ENCODE measurements around the gene OR2L13. TPM values are rescaled to one million over a fixed set of nuclear protein-coding genes. Genes with fewer than 3 reads are reported as not detected.

OR2L13 gene
- total RNA-seq, 2 experiments from 2014 or later: not detected

DNA sequence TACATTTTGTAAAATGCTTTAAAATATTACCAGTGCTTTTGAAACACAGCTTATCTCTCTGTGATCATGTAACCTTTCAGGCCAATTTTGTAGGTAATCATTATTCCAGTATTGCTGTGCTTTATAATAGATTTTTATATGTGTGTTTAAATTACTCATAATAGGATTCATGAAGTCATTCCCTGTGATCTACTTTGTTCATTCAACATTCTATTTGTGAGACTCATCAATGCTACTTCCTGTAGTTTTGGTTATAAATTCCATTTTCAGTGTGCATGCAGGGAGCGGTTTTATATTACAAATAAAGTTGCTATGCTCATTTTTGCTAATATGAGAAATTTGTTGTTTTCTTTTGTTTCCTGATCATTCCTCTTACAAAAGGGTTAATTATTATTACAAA, 45.9 kb downstream of the OR2L13 start:
- Mint-ChIP-seq H3K4me1 (no peaks in the 10 kb centered on the region), H3K27ac (no peak overlapping the region), H3K9me3 (ENCODE audit: low read depth) (peaks cover 5% of the 10 kb centered on the region), H3K36me3 (no peaks in the 10 kb centered on the region), H3K4me3 (no peak overlapping the region), H3K27me3 (no peaks in the 10 kb centered on the region)
- CTCF ChIA-PET: no interaction called here
- ATAC-seq (no peak), DNase-seq (no peak)

- DNase-seq (no peak), ATAC-seq (no peak)
- no peaks in the 10 kb centered on the region for H3K36me3 Mint-ChIP-seq
- no peak overlapping the region for H3K4me3 Mint-ChIP-seq
- peaks cover 8% of the 10 kb centered on the region for H3K9me3 Mint-ChIP-seq (ENCODE audit: low read depth)
- CTCF ChIA-PET: no interaction called here
- no peaks in the 10 kb centered on the region for H3K27me3 Mint-ChIP-seq
- H3K27ac Mint-ChIP-seq: no peak overlapping the region
- no peaks in the 10 kb centered on the region for H3K4me1 Mint-ChIP-seq
Observed at GRCh38 chr1:248143311-248143710, 48.3 kb downstream of the OR2L13 start.

DNA sequence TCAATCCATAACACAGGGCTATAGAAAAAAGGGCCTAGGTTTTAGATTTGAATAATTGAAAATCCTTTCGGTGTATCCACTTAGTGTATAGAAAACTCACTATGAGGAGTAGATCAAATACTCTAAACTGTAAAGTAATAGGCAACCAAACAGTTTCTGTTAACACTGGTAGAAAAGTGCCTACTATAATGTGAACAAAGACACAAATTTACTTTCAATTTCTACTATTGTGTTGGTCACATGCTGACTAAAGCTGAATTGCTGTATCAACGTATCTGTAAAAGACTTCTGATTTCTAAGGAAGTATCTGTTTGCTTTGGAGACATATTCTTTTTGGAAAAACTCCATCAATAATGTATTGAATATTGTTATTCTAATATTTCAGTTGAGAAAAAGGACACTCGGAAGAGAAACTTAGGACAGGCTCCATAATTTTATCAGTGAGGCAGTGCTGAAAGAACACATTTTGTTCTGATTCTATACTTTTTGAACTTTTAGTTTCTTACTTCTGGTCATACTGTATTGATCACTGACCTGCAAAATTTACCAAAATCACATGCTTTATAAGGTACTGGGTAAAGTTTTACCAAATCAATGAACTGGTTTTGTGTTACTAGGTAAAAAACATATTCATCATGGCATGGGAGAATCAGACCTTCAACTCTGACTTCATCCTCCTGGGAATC, 49.7 kb downstream of the OR2L13 start, which contains the start of gene OR2M5:
OR2M5 (plus strand) TSS at position 636 of the 686 bp plus-strand sequence; CDS start at position 636, 0 bp downstream.
- no peaks in the 10 kb centered on the region for H3K27me3 Mint-ChIP-seq
- H3K36me3 Mint-ChIP-seq: no peaks in the 10 kb centered on the region
- no peak for DNase-seq
- no peaks in the 10 kb centered on the region for H3K4me1 Mint-ChIP-seq
- H3K4me3 Mint-ChIP-seq: no peak within 1 kb of the TSS
- ATAC-seq: no peak
- H3K9me3 Mint-ChIP-seq (ENCODE audit: low read depth): peaks cover 8% of the 10 kb centered on the region
- no peak within 1 kb of the TSS for H3K27ac Mint-ChIP-seq
- CTCF ChIA-PET: no interaction called here

Other genes starting within 250 kb of the OR2L13 start
- gene TRIM58, start 238.0 kb upstream of the OR2L13 start, total RNA-seq: under 1 TPM in 1 of 2 experiments, not detected in 1; 0.45 TPM
- gene OR2W3, start 199.6 kb upstream of the OR2L13 start, total RNA-seq: not detected
- not detected for gene OR2T8, start 174.9 kb upstream of the OR2L13 start, total RNA-seq
- gene OR2AJ1, start 170.3 kb upstream of the OR2L13 start, total RNA-seq: not detected
- not detected for gene OR2L8, start 146.3 kb upstream of the OR2L13 start, total RNA-seq
- not detected for gene OR2AK2, start 130.0 kb upstream of the OR2L13 start, total RNA-seq
- gene OR2L5, start 81.5 kb upstream of the OR2L13 start, total RNA-seq: not detected
- under 1 TPM in 1 of 2 experiments, not detected in 1; 0.23 TPM for gene OR2L2, start 65.1 kb upstream of the OR2L13 start, total RNA-seq
- gene OR2L3, start 48.3 kb upstream of the OR2L13 start, total RNA-seq: not detected
- not detected for gene OR2M5, start 50.0 kb downstream of the OR2L13 start, total RNA-seq
- gene OR2M2, start 79.6 kb downstream of the OR2L13 start, total RNA-seq: not detected
- gene OR2M3, start 102.1 kb downstream of the OR2L13 start, total RNA-seq: not detected
- gene OR2M4, start 136.2 kb downstream of the OR2L13 start, total RNA-seq: not detected
- not detected for gene OR2T33, start 182.8 kb downstream of the OR2L13 start, total RNA-seq
- not detected for gene OR2T12, start 208.2 kb downstream of the OR2L13 start, total RNA-seq
- gene OR2M7, start 229.4 kb downstream of the OR2L13 start, total RNA-seq: not detected

Measured in activated CD8-positive, alpha-beta memory T cell treated with anti-CD3 and anti-CD28 coated beads, Interleukin-2, amount 10 ng/mL, durations not matched to agents 7 days and 5 days (primary cell).